H1 (cell line): ENCODE measurements around the gene CFAP65. TPM values are rescaled to one million over a fixed set of nuclear protein-coding genes. Genes with fewer than 3 reads are reported as not detected.

Source experiments
- CTCF ChIA-PET: fragments of 300-600 bp; sonication (Branson Sonifier 250); formaldehyde crosslinking; loops from one replicate; lab custom pipeline; 2021; ENCODE audit not compliant: partially characterized antibody; lab: Charles Lee
- POLR2A ChIA-PET: fragments of 300-600 bp; sonication (Branson Sonifier 250); formaldehyde crosslinking; loops from one replicate; lab custom pipeline; 2021; ENCODE audit warnings: inconsistent platforms; ENCODE audit not compliant: partially characterized antibody; lab: Charles Lee
- DNase-seq, 2 experiments: peaks; one replicate each; pipeline versions ENCODE4 v3.0.0 to v3.0.0-alpha.2; 2010 to 2022; ENCODE audit warnings: low spot score in 2 of 2, low read depth in 1 of 2, mixed read lengths in 1 of 2
- FAIRE-seq: peaks from 2 replicates; lab custom pipeline; 2011; peaks lifted over from hg19 to GRCh38; lab: Jason Lieb, UNC
- H2AFZ ChIP-seq: 2 replicates; pipeline ENCODE4 v1.8.1; 2012; ENCODE audit warnings: low read length, inconsistent platforms
- H2AK5ac ChIP-seq: 2 replicates; pipeline ENCODE4 v1.6.1; 2013; ENCODE audit warnings: low read depth, low read length
- H2BK120ac ChIP-seq: replicated peaks from 2 replicates; pipeline ENCODE3; 2013; ENCODE audit warnings: low read depth, low read length, inconsistent platforms
- H2BK12ac ChIP-seq: 2 replicates; pipeline ENCODE4 v1.6.1; 2013; ENCODE audit warnings: low read depth, low read length
- H2BK15ac ChIP-seq: 2 replicates; pipeline ENCODE4 v1.6.1; 2013; ENCODE audit warnings: low read length
- H2BK20ac ChIP-seq: 2 replicates; pipeline ENCODE4 v1.6.1; 2013; ENCODE audit warnings: low read length
- H2BK5ac ChIP-seq: 2 replicates; pipeline ENCODE4 v1.6.1; 2013; ENCODE audit warnings: low read depth, low read length
- H3K14ac ChIP-seq: 2 replicates; pipeline ENCODE4 v1.6.1; 2013; ENCODE audit warnings: inconsistent platforms; ENCODE audit not compliant: insufficient read length
- H3K18ac ChIP-seq: 2 replicates; pipeline ENCODE4 v1.6.1; 2013; ENCODE audit warnings: low read length; ENCODE audit errors: extremely low read depth
- H3K23ac ChIP-seq: 2 replicates; pipeline ENCODE4 v1.6.1; 2013; ENCODE audit warnings: inconsistent platforms; ENCODE audit not compliant: insufficient read length
- H3K23me2 ChIP-seq: 2 replicates; pipeline ENCODE4 v1.6.1; 2013; ENCODE audit warnings: low read depth, low read length
- H3K27ac ChIP-seq: 2 replicates; pipeline ENCODE4 v1.6.1; 2011; ENCODE audit warnings: low read depth, low read length, inconsistent platforms
- H3K27me3 ChIP-seq, 4 experiments: replicated peaks in 1 of 4; 1 replicate in 1 of 4; 2 replicates in 3 of 4; pipeline versions ENCODE4 v1.6.1 to v1.8.1; 2011 to 2013; ENCODE audit warnings: low read length in 3 of 4, mild to moderate bottlenecking in 3 of 4, inconsistent platforms in 2 of 4, mixed read lengths in 2 of 4, moderate library complexity in 1 of 4; ENCODE audit not compliant: control insufficient read depth in 3 of 4, insufficient read depth in 3 of 4; ENCODE audit errors: extremely low read depth in 1 of 4
- H3K36me3 ChIP-seq, 4 experiments: 2 replicates each; pipeline versions ENCODE4 v1.6.1 to v1.8.1; 2011 to 2013; ENCODE audit warnings: mild to moderate bottlenecking in 4 of 4, low read length in 3 of 4, moderate library complexity in 2 of 4, control low read depth in 1 of 4, inconsistent platforms in 1 of 4; ENCODE audit not compliant: insufficient read depth in 4 of 4, control insufficient read depth in 2 of 4
- H3K4ac ChIP-seq: replicated peaks from 2 replicates; pipeline ENCODE3; 2013; ENCODE audit warnings: low read length, low read depth, mixed read lengths, inconsistent platforms; ENCODE audit not compliant: insufficient read length
- H3K4me1 ChIP-seq, 4 experiments: replicated peaks in 1 of 4; 1 replicate in 1 of 4; 2 replicates in 3 of 4; pipeline versions ENCODE4 v1.6.1 to v1.8.1; 2011 to 2013; ENCODE audit warnings: low read length in 3 of 4, inconsistent platforms in 2 of 4, mixed read lengths in 1 of 4; ENCODE audit not compliant: insufficient read depth in 4 of 4, control insufficient read depth in 3 of 4
- H3K4me2 ChIP-seq, 2 experiments: 2 replicates each; pipeline versions ENCODE4 v1.6.1 to v1.8.1; 2011 to 2013; ENCODE audit warnings: low read depth in 2 of 2, low read length in 2 of 2, control low read depth in 1 of 2, inconsistent platforms in 1 of 2, mild to moderate bottlenecking in 1 of 2; ENCODE audit not compliant: insufficient read depth in 1 of 2
- H3K4me3 ChIP-seq, 4 experiments: fragments of 200-600, 300-600 bp in 1 of 4; sonication (generic), shearing (Covaris generic), sonication (Bioruptor Twin) in 1 of 4; 2 replicates each; pipeline versions ENCODE4 v1.5.1 to v1.8.1; 2011 to 2016; ENCODE audit warnings: low read length in 4 of 4, low read depth in 3 of 4, control low read depth in 2 of 4, inconsistent platforms in 2 of 4, mild to moderate bottlenecking in 2 of 4, mixed read lengths in 1 of 4, moderate library complexity in 1 of 4; ENCODE audit not compliant: insufficient read depth in 2 of 4; ENCODE audit errors: extremely low read depth in 1 of 4
- H3K56ac ChIP-seq: replicated peaks from 2 replicates; pipeline ENCODE3; 2013; ENCODE audit warnings: low read depth, mild to moderate bottlenecking, mixed read lengths, low read length, inconsistent platforms; ENCODE audit not compliant: insufficient read length
- H3K79me1 ChIP-seq: 2 replicates; pipeline ENCODE4 v1.6.1; 2013; ENCODE audit warnings: low read depth, low read length, control low read depth
- H3K79me2 ChIP-seq, 2 experiments: 2 replicates each; pipeline versions ENCODE4 v1.6.1 to v1.8.1; 2012 to 2013; ENCODE audit warnings: low read length in 2 of 2, mild to moderate bottlenecking in 2 of 2, inconsistent platforms in 1 of 2; ENCODE audit not compliant: insufficient read depth in 2 of 2, control insufficient read depth in 1 of 2
- H3K9ac ChIP-seq, 4 experiments: replicated peaks in 1 of 4; 1 replicate in 1 of 4; 2 replicates in 3 of 4; pipeline versions ENCODE4 v1.6.1 to v1.8.1; 2011 to 2013; ENCODE audit warnings: low read depth in 3 of 4, low read length in 3 of 4, control low read depth in 2 of 4, mild to moderate bottlenecking in 2 of 4, moderate library complexity in 2 of 4, inconsistent platforms in 1 of 4; ENCODE audit errors: extremely low read depth in 1 of 4
- H3K9me3 ChIP-seq, 2 experiments: 2 replicates each; pipeline versions ENCODE4 v1.6.1 to v1.8.1; 2012 to 2013; ENCODE audit warnings: mild to moderate bottlenecking in 2 of 2, moderate library complexity in 2 of 2, control low read depth in 1 of 2, inconsistent platforms in 1 of 2, low read depth in 1 of 2, low read length in 1 of 2, mixed read lengths in 1 of 2; ENCODE audit not compliant: insufficient read depth in 2 of 2
- H4K20me1 ChIP-seq, 2 experiments: replicated peaks in 1 of 2; 2 replicates each; pipeline versions ENCODE3 to v1.8.1; 2011 to 2013; ENCODE audit warnings: inconsistent platforms in 2 of 2, low read length in 2 of 2, mild to moderate bottlenecking in 1 of 2; ENCODE audit not compliant: insufficient read depth in 2 of 2, control insufficient read depth in 1 of 2
- H4K5ac ChIP-seq: 2 replicates; pipeline ENCODE4 v1.6.1; 2013; ENCODE audit warnings: low read length, low read depth, mixed read lengths, inconsistent platforms; ENCODE audit not compliant: insufficient read length
- H4K8ac ChIP-seq: 2 replicates; pipeline ENCODE4 v1.8.0; 2013; ENCODE audit warnings: mild to moderate bottlenecking, moderate library complexity, low read length, inconsistent platforms; ENCODE audit not compliant: insufficient read depth; ENCODE audit errors: extremely low read depth
- H4K91ac ChIP-seq: replicated peaks from 2 replicates; pipeline ENCODE3; 2013; ENCODE audit warnings: low read length, mixed read lengths, inconsistent platforms; ENCODE audit not compliant: insufficient read length
- BACH1 ChIP-seq: IDR thresholded peaks from 2 replicates; pipeline ENCODE4 v1.6.1; 2012; ENCODE audit warnings: low read length, improper control_type of control experiment
- CHD2 ChIP-seq: IDR thresholded peaks from 2 replicates; pipeline ENCODE4 v1.6.1; 2012; ENCODE audit warnings: low read length, improper control_type of control experiment
- CREB1 ChIP-seq: IDR thresholded peaks from 2 replicates; pipeline ENCODE4 v1.6.1; 2012; ENCODE audit warnings: inconsistent platforms
- EGR1 ChIP-seq: IDR thresholded peaks from 2 replicates; pipeline ENCODE4 v1.6.1; 2011; ENCODE audit warnings: low read depth, low read length, borderline replicate concordance
- KDM1A ChIP-seq: fragments of 200-600, 300-600 bp; sonication (generic); IDR thresholded peaks from 2 replicates; pipeline ENCODE4 v1.7.1; 2016; ENCODE audit warnings: mild to moderate bottlenecking, low read length, borderline replicate concordance
- MAFK ChIP-seq: IDR thresholded peaks from 2 replicates; pipeline ENCODE4 v1.6.1; 2012; ENCODE audit warnings: low read depth, mild to moderate bottlenecking, improper control_type of control experiment, low read length
- NRF1 ChIP-seq: IDR thresholded peaks from 2 replicates; pipeline ENCODE4 v1.6.1; 2011; ENCODE audit warnings: mild to moderate bottlenecking, low read depth, low read length, improper control_type of control experiment
- PHF8 ChIP-seq: fragments of 200-600 bp; sonication (generic); conservative IDR thresholded peaks from 2 replicates; pipeline ENCODE4 v1.7.1; 2012; ENCODE audit warnings: low read depth, mild to moderate bottlenecking, inconsistent platforms, low read length, moderate library complexity
- RBBP5 ChIP-seq: IDR thresholded peaks from 2 replicates; pipeline ENCODE4 v1.7.1; 2012; ENCODE audit warnings: low read depth, mild to moderate bottlenecking, inconsistent platforms, low read length, moderate library complexity, borderline replicate concordance
- SP1 ChIP-seq: IDR thresholded peaks from 2 replicates; pipeline ENCODE4 v1.6.1; 2011; ENCODE audit warnings: low read depth, low read length
- SP2 ChIP-seq: IDR thresholded peaks from 2 replicates; pipeline ENCODE4 v1.6.1; 2012; ENCODE audit warnings: mild to moderate bottlenecking, low read length, inconsistent platforms
- TBP ChIP-seq: IDR thresholded peaks from 2 replicates; pipeline ENCODE4 v1.6.1; 2011; ENCODE audit warnings: low read depth, low read length, improper control_type of control experiment
- WGBS, 2 experiments: shearing (Covaris generic) in 1 of 2; methylation state at CpG; one replicate each; pipeline versions ENCODE4 v1.1.6 to v1.1.7; 2013 to 2015; ENCODE audit warnings: low lambda C conversion rate in 2 of 2, mixed read lengths in 2 of 2, inconsistent platforms in 1 of 2, low coverage in 1 of 2, missing lambda C conversion rate in 1 of 2; ENCODE audit not compliant: insufficient replicate concordance in 2 of 2, insufficient coverage in 1 of 2, insufficient read length in 1 of 2; ENCODE audit errors: extremely low coverage in 1 of 2, missing lambda C conversion rate in 1 of 2; 5-methylcytosine and 5-hydroxymethylcytosine counted together
- polyA plus RNA-seq, 7 experiments: library from polyadenylated mRNA; depleted of rRNA in 3 of 7; stranded (reverse) in 5 of 7; unstranded in 2 of 7; fragments of >200 nt in 5 of 7; fragments of 200-250 nt in 2 of 7; gene quantifications; 1 replicate in 5 of 7; 2 replicates in 1 of 7; 4 replicates in 1 of 7; pipeline versions ENCODE4 v1.2.1 to v1.2.3, GENCODE V29; 2011 to 2013; ENCODE audit warnings: missing spikeins in 2 of 7, mixed read lengths in 2 of 7
- total RNA-seq: library from RNA; stranded (reverse); fragmentation: NEBNext Ultra II Directional; extraction: Animal tissue kit (Norgen Biotek cat#: 25700); gene quantifications from 2 replicates; pipeline ENCODE4 v1.2.1, GENCODE V29; 2021
- TF ChIP-seq, protein P1 (sequence below): IDR thresholded peaks from 2 replicates; pipeline ENCODE4 v1.6.1; 2012; ENCODE audit warnings: inconsistent platforms

CFAP65 gene
- total and polyA plus RNA-seq, 2 of the 8 experiments (the other 6 are each of a cell fraction or from before 2014, with no cell fraction given): 0.19 to 0.45 TPM

DNA sequence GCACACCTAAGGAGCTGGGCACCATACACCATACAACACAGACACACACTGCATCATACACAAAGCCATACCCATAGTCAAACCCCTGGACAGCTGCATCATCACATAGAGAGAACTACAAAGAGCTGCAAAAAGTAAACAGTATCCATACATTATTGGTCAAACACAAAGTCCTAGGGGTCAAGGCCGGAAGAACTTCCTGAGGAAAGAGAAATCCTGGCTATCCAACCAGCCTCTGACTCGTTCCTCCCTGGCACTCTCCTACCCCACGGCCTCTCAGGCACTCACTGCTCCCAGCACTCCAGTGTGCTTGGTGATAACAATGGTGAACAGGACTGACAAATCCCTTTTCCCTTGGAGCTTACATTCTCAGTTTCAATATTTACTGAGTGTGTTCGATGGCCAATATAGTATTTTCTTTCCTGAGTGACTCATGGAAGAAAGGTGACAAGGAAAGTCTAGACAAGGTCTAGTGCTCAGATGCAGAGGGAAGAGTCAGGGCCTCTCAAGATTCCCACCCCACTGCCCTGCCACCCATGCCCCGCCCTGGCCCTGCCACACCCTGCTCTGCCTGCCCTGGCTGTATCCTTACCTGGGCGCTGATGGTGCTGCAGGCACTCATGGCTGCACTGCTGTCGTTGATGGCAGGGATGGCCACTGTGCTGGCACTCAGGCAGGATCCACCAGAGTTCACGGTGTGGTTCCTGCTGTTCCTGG is 3.4 kb downstream of the CFAP65 start:
- H3K4me2 ChIP-seq: no peak overlapping the region
- H4K91ac ChIP-seq: no peak overlapping the region
- H4K8ac ChIP-seq: no peak overlapping the region
- H3K18ac ChIP-seq: no peak overlapping the region
- H2BK20ac ChIP-seq: no peak overlapping the region
- no peak overlapping the region for H3K9ac ChIP-seq
- H4K20me1 ChIP-seq: no peaks in the 10 kb centered on the region
- H3K14ac ChIP-seq: no peak overlapping the region
- no peak overlapping the region for H2AFZ ChIP-seq
- H4K5ac ChIP-seq: no peak overlapping the region
- H2BK120ac ChIP-seq: no peak overlapping the region
- no peak overlapping the region for H3K4me3 ChIP-seq
- no peak overlapping the region for H2AK5ac ChIP-seq
- no peaks in the 10 kb centered on the region for H3K23me2 ChIP-seq
- H3K79me2 ChIP-seq: no peaks in the 10 kb centered on the region
- H3K4me1 ChIP-seq: peaks cover 0 to 3% (median 0%) of the 10 kb centered on the region in 4 experiments; a peak in 1 of 7 replicates
- 71% methylated on average over 8 of the region's 8 CpGs; no CpG with 5 or more reads in 1 of the 2 experiments for WGBS, 2 experiments
- ChIA-PET CTCF (interaction anchor here (0.5 to 62.8 kb wide), 15 partner anchors 7 to 492 kb away, joined by 3 to 1777 read pairs (median 4); partner anchors contain the start of genes CFAP65 and IHH), POLR2A (interaction anchor here (0.5 kb wide), 1 partner anchor 120 kb away, joined by 3 read pairs; no protein-coding TSS in a partner anchor)
- no peaks in the 10 kb centered on the region for H3K79me1 ChIP-seq
- no peak overlapping the region for H3K4ac ChIP-seq
- FAIRE-seq (no peak), DNase-seq (no peak)
- no peak overlapping the region for H2BK5ac ChIP-seq
- H3K56ac ChIP-seq: no peak overlapping the region
- H2BK12ac ChIP-seq: no peak overlapping the region
- no peak overlapping the region for H3K27ac ChIP-seq
- no peak overlapping the region for H3K23ac ChIP-seq
- H3K27me3 ChIP-seq: peaks cover 0 to 5% (median 0%) of the 10 kb centered on the region in 4 experiments; a peak in 1 of 7 replicates
- no peak overlapping the region for H2BK15ac ChIP-seq
- no peaks in the 10 kb centered on the region for H3K9me3 ChIP-seq
- no peaks in the 10 kb centered on the region for H3K36me3 ChIP-seq
- TF ChIP-seq CHD2 (no peak), CREB1 (no peak), PHF8 (no peak), KDM1A (no peak), EGR1 (no peak), TBP (no peak), SP2 (no peak), BACH1 (no peak), NRF1 (no peak), SP1 (no peak), RBBP5 (no peak), MAFK (no peak)
- TF ChIP-seq, protein P1, sequence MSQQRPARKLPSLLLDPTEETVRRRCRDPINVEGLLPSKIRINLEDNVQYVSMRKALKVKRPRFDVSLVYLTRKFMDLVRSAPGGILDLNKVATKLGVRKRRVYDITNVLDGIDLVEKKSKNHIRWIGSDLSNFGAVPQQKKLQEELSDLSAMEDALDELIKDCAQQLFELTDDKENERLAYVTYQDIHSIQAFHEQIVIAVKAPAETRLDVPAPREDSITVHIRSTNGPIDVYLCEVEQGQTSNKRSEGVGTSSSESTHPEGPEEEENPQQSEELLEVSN: no peak
